HG02943 (cell line): ENCODE results near the gene FOXN4.

Experiments used
- ATAC-seq: cut with Tn5 transposase; IDR thresholded peaks from one replicate; pipeline ENCODE4 v1.9.1; 2021; ENCODE audit warnings: mild to moderate bottlenecking, low read depth, moderate library complexity; ENCODE audit not compliant: unreplicated experiment

Gene FOXN4

GRCh38 chr12:109287181-109287580 lies 21.9 kb downstream of the FOXN4 start:
- ATAC-seq: no peak

GRCh38 chr12:109286652-109287051 lies 22.4 kb downstream of the FOXN4 start:
- no peak for ATAC-seq

GRCh38 chr12:109286252-109286651 lies 22.8 kb downstream of the FOXN4 start:
- no peak for ATAC-seq

- no peak for ATAC-seq
These were observed 24.7 kb downstream of the FOXN4 start for GRCh38 chr12:109284392-109284791.

GRCh38 chr12:109281452-109281851 lies 27.6 kb downstream of the FOXN4 start:
- ATAC-seq: no peak

GRCh38 chr12:109279525-109279924 lies 29.6 kb downstream of the FOXN4 start:
- no peak for ATAC-seq

- ATAC-seq: no peak
These were observed 30.2 kb downstream of the FOXN4 start for GRCh38 chr12:109278912-109279311.

GRCh38 chr12:109277899-109278762 lies 31.0 kb downstream of the FOXN4 start:
- no peak for ATAC-seq

GRCh38 chr12:109277255-109277898 lies 31.7 kb downstream of the FOXN4 start:
- ATAC-seq: no peak

GRCh38 chr12:109276160-109276559 lies 32.9 kb downstream of the FOXN4 start:
- ATAC-seq: no peak

- ATAC-seq: no peak
These were observed 33.9 kb downstream of the FOXN4 start for GRCh38 chr12:109275173-109275572.

GRCh38 chr12:109274381-109274780 lies 34.7 kb downstream of the FOXN4 start:
- no peak for ATAC-seq

GRCh38 chr12:109273354-109273753 lies 35.7 kb downstream of the FOXN4 start:
- no peak for ATAC-seq

GRCh38 chr12:109271418-109271817 lies 37.7 kb downstream of the FOXN4 start:
- no peak for ATAC-seq

- ATAC-seq: no peak
These were observed 38.6 kb downstream of the FOXN4 start for GRCh38 chr12:109270494-109270893.

GRCh38 chr12:109269428-109269827 lies 39.7 kb downstream of the FOXN4 start:
- no peak for ATAC-seq

- ATAC-seq: no peak
These were observed 40.2 kb downstream of the FOXN4 start for GRCh38 chr12:109268896-109269295.

- no peak for ATAC-seq
These were observed 41.7 kb downstream of the FOXN4 start for GRCh38 chr12:109267361-109267760.

- no peak for ATAC-seq
These were observed 42.8 kb downstream of the FOXN4 start for GRCh38 chr12:109266106-109266879.

- ATAC-seq: no peak
These were observed 44.0 kb downstream of the FOXN4 start for GRCh38 chr12:109264943-109265650.
